HG02759 (cell line): ENCODE measurements around the gene ADGRA3.

Source experiments
- ATAC-seq: cut with Tn5 transposase; IDR thresholded peaks from one replicate; pipeline ENCODE4 v1.9.1; 2021; ENCODE audit warnings: mild to moderate bottlenecking, moderate library complexity; ENCODE audit not compliant: unreplicated experiment

ADGRA3 gene

DNA sequence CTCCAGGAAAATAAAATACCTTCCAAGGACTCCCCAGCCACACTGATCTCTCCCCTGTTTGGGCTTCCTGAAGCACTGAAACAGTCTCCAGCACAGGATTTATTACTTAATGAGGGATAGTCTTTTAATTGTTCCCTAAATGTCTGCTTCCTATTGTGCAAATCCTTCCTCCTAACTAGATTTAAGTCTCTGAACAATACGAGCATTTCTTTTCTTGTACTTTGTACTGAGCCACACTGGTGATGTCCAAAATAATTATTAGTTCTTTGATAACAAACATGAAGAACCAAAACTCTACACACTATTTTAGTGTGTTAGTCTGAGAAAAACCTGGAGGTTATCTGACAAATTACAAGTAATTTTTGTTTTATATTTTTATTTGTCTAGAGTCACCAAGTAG, 5.1 kb downstream of the ADGRA3 start:
- ATAC-seq: no peak

DNA sequence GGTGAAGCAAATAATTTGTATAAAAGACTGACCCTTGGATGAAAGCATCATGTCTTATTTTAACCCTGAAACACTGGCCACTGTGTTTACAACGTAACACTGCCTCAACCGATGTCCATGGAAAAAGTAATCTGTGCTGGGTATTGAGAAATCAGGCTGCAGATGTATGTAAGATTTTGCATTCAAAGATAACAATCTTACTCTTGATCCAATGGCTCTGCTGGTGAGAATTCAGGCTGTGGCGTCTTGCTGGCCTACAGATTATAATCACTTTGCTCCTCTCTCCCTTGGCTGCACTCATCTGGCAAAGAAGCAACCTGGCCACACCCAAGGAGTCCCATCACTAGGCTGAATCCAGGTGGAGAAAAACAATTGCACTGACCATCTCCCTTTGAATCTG, 7.5 kb downstream of the ADGRA3 start:
- no peak for ATAC-seq

DNA sequence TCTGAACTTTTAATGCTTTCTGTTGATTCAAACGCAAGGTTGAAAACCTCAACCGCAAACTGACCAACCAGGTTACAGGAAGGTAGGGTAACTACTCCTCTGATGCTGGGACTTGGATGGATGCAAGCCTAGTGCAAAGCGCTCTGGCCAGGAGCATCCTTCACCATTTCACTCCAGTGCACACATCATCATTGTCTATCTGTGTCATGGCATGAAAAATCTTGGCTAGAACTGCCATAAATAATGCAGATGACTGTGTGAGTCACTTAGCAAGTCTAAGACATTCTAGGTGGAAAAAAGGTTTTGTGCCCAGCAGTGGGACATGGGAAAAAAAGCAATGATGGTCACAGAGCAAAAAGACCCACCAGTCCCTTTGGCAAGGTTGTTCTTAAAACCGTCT, 10.9 kb downstream of the ADGRA3 start:
- no peak for ATAC-seq

DNA sequence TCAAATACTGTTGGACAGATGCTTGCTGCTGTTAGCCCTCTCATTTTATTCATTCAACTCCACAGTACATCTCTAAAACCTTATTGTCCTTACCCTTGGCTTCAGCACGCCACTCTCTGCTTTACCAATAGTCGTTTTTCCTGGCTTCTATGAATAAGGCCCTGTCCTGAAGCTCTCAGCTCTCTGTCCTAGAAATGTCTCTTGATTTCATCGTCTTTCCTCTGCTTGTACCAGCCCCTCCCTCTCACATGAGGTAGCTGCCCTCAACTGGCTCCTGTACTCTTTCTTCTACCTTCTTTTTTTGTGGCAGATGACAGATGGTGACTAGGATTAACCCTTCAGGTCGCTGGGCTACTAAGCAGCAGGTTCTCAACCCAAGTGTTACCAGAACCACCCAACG, 11.4 kb downstream of the ADGRA3 start:
- ATAC-seq: no peak

DNA sequence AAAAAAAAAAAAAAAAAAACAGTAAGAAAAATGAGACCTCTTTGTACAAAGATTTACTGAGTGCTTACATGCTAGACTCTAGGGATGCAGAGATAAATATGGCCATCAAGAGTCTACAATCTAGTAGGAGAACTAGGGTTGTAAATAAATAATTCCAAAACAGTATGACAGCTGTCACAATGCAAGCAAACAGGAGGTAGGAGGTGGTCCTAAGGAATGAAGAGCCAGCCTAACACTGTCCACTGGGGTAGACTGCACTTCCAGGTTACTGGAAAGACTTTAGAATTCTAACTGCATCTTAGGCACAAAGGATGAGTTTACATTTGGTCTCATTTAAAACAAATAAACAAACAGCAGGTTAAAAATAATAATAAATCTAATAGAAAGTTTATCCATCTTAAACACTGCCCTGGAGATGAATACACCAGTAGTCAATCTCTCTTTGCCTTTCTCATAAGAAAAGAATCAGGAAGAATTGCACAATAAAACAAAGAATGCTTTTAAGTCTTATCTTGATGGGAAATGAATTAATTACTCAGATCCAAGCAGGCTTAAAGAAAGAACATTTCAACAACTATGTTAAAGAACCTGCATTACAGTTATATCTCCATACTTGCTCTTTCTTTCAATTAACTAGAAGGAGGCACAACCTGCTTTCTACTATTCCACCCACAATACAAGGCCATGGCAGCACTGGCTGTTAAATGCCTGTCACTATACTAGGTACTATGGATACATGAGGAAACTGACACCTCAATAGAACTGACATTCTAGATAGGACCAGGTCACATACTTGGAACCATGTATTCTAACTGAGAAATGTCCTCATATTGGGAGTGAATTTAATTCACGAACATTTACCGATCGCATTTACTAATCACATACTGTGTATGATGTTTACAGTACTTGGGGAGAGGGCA, 12.7 kb downstream of the ADGRA3 start:
- no peak for ATAC-seq

DNA sequence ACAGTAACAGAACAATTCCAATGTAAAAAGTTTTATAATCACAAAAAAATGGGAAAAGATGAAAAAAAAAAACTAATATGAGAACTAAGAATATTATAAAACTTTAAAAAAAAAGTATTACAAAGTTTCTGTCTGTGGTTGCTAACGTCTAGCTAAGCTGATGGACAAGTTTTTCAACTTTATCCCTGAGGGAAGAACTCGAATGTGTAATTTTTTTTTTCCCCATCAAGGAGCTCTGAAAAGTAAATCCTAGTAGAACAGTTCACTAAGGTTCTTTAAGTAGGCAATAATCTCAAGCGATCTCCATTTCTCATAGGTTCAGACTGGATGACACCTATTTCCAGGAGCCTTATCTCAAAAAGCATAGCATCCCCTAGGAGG, 14.2 kb downstream of the ADGRA3 start:
- no peak for ATAC-seq

DNA sequence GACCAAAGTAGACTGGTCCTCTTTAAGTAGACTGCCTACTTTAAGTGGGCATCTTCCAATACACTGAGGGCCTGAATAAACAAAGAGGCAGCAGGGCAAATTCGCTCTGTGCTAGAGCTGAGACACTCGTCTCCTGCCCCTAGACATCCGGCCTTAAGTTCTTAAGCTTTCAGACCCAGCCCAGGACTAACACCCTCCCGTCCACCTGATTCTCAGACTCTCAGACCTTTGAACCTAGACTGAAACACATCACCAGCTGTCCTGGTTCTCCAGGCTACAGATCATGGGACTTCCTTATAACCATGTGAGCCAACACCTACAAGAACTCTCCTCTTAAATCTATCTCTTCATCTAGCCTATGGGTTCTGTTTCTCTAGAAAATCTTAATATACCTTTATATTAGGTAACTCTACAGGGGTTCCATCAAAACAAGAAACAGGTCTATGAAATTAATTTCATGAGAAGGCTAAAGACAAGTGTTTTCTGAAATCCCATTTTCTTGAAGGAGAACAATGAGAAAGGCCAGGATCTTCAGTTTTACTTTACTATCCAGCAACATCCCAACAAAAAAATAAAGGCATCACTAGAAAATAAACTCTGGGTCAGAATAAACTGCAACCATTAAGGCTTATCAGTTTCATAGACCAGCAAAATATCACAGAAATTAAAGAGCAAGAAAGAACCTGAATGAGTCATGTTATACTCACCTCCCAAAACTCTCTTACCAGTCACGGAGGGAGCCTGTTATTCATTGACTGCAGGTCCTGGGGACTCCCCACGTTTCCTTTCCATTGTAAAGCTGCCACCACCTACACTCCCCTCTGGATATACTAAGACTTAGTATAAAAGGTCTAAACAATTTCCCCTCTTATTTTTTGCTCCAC, 14.8 kb downstream of the ADGRA3 start:
- ATAC-seq: no peak

DNA sequence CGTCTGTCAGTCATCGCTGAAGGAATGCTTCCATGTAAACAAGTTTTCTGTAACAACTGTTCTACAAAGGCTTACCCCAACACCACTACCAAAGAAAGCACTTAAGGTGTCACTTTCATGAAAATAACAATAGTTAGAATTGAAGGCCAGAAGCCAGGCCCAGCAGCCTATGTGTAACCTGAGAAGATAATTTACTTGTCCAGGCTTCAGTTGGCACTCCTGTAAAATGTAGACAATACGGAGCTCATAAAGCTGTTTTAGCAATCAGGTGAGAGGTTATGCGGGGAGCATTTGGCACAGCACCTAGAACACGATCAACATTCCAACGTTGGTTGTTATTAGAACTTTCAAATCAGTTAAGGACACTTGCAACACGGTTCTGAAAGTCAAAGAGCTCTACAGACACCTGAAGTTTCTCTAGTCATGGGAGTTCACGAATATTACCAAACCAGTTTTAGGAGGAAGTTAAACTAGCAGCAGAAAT, 15.7 kb downstream of the ADGRA3 start:
- no peak for ATAC-seq

DNA sequence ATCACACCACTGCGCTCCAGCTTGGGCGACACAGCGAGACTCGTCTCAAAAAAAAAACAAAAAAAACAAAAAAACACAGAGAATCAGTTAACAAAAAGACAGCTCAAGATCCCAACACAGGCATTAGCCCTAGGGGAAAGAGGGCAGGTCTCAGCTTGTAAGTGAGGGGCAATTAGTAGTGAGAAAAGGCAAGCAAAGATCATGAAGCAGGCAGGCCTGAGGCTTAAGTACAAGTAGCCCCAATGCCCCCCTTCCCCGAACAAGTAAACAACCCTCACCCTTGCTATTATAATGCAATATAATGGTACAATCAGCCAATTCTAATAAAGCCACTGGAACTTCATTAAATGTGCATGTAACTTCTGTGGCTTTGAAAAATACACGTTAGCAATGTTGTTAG, 17.0 kb downstream of the ADGRA3 start:
- ATAC-seq: no peak

DNA sequence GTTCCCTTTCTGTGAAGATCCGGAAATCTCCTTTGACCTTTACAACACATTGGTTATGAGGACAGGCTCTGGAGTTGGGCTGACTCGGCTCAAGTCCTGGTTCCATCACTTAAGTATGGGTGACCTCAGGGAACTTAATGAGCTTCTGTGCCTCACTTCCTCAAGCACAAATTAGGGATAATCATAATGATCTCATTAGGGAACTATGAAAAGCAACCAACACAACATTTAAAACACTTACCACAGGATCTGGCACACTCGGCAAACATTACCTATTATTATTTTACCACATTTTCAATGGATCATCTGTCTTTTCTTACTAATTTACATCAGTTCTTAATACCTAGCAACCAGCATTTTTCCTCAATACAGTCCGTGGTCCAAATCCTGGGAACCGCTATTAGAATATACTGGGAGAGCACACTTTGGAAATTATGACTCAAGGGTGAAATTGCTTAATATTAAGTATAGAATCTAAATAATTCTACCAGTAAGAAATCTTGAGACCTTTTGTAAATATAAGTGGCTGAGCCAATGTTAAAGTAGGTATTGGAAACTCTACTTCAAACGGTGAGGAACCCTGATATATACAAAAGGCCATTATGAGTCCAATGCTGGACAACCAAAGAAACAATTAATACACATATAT, 19.6 kb downstream of the ADGRA3 start:
- no peak for ATAC-seq

DNA sequence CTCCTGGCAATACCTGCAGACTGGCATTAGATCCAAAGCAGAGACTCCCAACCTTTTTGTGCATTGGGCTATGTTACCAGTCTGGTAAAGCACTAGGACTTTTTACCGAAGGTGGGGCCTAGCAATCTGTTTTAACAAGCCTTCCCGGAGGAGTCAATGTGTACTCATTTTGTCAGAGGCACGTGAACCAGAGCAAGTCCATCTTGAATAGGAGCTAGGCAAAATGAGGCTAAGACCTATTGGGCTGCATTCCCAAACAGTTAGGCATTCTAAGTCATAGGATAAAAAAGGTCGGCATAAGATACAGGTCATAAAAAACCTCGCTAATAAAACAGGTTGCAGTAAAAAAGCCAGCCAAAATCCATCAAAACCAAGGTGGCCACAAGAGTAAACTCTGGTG, 22.3 kb downstream of the ADGRA3 start:
- no peak for ATAC-seq

DNA sequence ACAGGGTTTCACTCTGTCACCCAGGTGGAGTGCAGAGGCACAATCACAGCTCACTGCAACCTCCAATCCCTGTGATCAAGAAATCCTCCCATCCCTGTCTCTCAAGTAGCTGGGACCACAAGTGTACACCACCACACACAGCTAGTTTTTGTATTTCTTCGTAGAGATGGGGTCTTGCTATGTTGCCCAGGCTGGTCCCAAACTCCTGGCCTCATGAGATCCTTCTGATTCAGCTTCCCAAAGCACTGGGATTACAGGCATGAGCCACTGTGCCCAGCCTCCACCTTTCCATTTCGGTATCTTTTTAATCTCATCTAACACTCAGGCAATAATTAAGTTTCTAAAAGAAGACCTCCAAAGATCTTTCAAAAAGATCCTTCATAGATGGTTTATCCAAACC, 22.9 kb downstream of the ADGRA3 start:
- no peak for ATAC-seq

DNA sequence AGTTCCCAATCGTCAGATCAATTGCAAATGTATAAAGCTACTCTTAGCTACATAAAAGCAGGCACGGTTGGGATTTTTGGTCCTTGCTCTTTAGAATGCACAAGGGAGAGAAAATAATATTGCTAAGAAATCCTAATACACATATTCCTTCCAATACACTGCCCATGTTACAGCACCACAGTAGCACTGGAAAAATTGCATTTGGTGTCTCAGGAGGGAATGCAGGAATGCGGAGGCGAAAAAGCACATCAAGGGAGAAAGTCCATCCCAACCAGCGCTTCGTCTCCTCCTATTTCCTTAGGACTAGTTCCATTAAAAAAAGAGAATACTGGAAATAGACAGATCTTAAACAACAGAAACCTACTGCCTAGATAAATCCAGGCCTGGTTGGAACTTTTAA, 23.9 kb downstream of the ADGRA3 start:
- no peak for ATAC-seq

DNA sequence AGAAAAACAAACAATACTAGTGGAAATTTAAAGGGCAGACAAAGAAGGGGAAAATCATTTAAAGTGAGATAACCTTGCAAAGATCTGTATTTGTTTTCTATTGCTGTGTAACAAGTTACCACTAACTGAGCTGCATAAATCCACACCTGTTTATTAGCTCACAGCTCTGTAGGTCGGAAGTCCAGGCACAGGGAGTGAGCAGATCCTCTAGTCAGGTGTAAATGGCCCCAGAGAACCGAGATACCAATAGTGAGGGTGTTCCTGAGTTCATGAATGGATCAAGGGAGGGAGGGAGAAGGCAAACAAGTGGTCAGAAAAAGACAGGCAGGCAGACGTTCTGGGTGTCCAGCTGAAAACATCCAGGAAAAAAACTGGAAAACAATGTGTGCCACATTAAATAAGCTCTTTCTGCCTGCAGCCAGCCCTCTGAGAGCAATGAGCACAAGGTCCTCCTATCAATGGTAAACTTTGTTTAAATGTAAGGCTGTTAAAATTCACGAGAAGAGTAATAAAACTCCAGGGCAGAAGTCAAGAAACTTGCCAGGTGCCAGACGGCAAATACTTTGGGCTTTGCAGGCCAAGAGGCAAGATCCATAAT, 25.0 kb downstream of the ADGRA3 start:
- ATAC-seq: no peak

DNA sequence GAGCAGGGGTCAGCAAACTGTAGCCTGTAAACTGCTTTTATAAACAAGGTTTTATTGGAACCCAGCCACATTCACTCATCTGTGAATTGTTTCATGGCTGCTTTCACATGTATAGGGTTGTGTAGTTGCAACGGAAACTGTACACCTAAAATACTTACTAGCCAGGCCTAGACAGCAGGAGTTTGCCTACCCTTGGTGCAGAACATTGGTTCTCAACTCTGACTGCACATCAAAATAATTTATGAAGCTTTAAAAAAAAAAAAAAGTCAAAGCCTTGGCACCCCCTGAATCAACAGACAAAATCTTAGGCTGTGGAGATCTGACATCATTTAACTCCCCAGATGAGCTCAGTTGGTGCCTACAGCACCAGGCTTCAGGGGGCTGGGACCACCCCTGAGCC, 27.8 kb downstream of the ADGRA3 start:
- ATAC-seq: no peak

DNA sequence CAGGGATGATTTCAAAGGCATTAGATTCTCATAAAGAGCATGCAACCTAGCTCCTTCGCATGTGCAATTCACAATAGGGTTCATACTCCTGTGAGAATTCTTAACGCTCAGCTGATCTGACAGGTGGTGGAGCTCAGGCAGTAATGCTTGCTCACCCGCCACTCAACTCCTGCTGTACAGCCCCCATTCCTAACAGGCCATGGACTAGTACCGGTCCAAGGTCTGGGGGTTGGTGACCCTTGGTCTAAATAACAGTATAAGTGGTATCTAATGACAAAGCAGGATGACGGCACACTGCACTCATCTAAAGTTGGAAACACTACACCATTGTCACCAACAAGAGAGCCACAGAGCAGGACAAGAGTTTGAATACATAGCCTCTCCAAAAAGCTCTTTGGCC, 28.5 kb downstream of the ADGRA3 start:
- ATAC-seq: no peak

DNA sequence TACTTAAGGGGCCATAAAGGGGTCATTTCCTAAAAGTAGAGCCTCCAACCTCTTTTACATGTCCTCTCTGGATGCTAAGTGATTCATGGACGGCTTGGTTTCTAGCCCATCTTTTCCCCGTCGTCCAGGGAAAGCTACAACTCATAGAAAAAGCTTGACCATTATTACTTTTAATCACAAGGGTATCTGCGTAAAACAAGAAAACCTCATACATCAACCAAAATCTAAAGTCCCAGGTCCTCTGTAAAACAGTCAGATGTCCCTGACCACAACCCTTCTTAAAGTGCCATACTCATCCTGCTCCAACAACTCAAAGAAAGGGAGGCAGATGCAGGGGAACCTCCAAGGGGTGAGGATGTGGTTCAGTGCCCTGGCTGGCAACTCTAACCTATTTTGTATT, 29.6 kb downstream of the ADGRA3 start:
- ATAC-seq: no peak

DNA sequence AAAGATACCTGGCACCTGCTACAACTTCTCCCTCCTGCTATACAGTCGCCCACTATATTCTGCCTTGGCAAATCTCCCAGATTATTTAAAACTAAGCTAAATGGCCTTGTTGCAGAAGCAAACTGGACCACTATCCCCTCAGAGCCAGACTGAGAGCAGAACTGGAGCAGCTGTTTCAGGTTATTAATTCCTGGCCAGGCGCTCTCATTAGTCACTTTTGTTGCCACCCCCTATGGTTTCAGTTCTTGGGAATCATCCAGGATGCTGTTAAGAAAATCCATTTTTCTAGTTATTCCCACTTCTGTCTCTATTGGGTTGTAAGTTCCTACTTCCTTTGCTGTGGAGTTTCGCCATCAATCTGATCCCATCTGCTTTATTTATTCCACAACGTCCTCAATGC, 30.1 kb downstream of the ADGRA3 start:
- no peak for ATAC-seq

DNA sequence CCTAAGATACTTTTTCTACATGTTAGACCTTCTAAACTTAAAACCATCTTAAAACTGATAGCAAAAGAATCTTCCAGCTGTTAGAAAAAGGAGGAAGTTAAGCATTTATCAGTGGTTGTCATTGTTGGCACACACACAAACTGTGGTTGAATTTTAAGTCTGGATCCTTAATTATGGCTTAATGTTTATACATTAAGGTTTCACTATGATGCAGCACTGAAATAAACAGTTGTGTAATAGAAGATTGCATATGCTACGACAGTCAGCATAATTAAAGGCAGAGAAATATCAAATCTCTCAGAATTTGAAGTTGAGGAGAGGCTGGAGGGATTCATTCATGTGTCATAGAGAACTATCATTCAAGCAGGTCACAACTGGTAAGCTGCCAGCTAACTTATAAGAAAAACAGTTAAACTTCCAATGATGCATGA, 32.3 kb downstream of the ADGRA3 start:
- no peak for ATAC-seq

DNA sequence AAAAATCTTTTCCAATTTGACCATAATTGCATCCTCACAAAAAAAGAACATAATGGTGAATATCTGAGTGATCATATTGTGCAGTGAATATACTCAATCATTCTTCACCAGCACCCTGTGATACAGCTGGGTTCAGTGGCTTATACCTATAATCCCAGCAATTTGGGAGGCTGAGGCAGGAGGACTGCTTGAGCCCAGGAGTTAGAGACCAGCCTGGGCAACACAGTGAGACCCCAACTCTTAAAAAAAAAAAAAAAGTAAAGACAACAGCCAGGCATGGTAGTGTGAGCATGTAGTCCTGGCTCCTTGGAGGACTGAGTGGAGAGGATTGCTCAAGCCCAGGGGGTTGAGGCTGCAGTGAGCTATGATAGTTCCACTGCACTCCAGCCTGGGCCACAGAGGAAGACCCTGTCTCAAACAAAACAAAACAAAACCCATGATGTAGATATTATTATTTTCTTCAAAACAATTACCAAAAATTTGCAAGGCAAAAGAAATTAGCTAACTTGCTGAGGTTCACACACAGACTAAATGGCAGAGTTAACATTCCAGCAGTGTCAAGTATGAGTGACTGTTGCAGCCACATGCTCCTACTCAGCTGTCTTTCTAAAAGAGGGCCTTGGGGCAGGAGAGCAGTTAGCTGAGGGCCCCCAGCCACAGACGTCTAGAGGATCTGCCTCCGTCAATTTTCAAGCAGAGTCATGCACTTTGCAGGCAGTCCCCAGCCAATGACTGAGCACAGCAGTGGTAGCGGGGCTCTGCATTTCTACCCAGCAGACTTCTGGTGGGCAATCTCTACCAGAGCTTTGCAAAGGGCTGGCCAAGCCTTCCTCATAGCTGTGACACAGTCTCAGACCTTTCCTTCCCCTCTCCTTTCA, 33.4 kb downstream of the ADGRA3 start:
- no peak for ATAC-seq
